Neural cell (in vitro differentiated cells): ENCODE data around the gene PCNX1. TPM values are rescaled to one million over a fixed set of nuclear protein-coding genes. Genes with fewer than 3 reads are reported as not detected.

Experiments
- H2AFZ ChIP-seq: fragments of 200-600, 300-800 bp; sonication (generic), shearing (Covaris generic); 2 replicates; pipeline ENCODE4 v1.6.0; 2014; ENCODE audit warnings: low read depth, mild to moderate bottlenecking, antibody characterized with exemption, low read length, moderate library complexity
- H3F3A ChIP-seq: fragments of 200-600 bp; shearing (Covaris generic); 2 replicates; pipeline ENCODE4 v1.6.1; 2016; ENCODE audit warnings: mild to moderate bottlenecking, moderate library complexity, mixed read lengths, antibody characterized with exemption, low read length; ENCODE audit not compliant: insufficient read depth, poor library complexity, severe bottlenecking
- H3K27ac ChIP-seq: fragments of 200-600, 300-800 bp; sonication (generic), shearing (Covaris generic); 2 replicates; pipeline ENCODE4 v1.5.1; 2014; ENCODE audit warnings: mild to moderate bottlenecking, low read length, moderate library complexity
- H3K27me3 ChIP-seq: fragments of 300-800, 200-600 bp; sonication (generic), shearing (Covaris generic); 2 replicates; pipeline ENCODE4 v1.6.0; 2014; ENCODE audit warnings: mild to moderate bottlenecking, low read depth, low read length, moderate library complexity; ENCODE audit not compliant: insufficient read depth
- H3K36me3 ChIP-seq: fragments of 300-800, 200-600 bp; sonication (generic), shearing (Covaris generic); 2 replicates; pipeline ENCODE4 v1.5.1; 2014; ENCODE audit warnings: mild to moderate bottlenecking, antibody characterized with exemption, low read length, moderate library complexity; ENCODE audit not compliant: insufficient read depth
- H3K4me2 ChIP-seq: fragments of 300-800, 200-600 bp; sonication (generic), shearing (Covaris generic); 2 replicates; pipeline ENCODE4 v1.6.0; 2014; ENCODE audit warnings: mild to moderate bottlenecking, low read length
- H3K4me3 ChIP-seq: fragments of 300-800, 200-600 bp; sonication (generic), shearing (Covaris generic); 2 replicates; pipeline ENCODE4 v1.5.1; 2014; ENCODE audit warnings: mild to moderate bottlenecking, low read length, moderate library complexity
- H3K79me2 ChIP-seq: fragments of 200-600 bp; shearing (Covaris generic); replicated peaks from 2 replicates; pipeline ENCODE4 v1.6.0; 2014; ENCODE audit warnings: mild to moderate bottlenecking, low read length, moderate library complexity; ENCODE audit not compliant: insufficient read depth
- H3K9ac ChIP-seq: fragments of 300-800, 200-600 bp; sonication (generic), shearing (Covaris generic); 2 replicates; pipeline ENCODE4 v1.6.1; 2016; ENCODE audit warnings: mild to moderate bottlenecking, low read length, mixed read lengths
- H3K9me2 ChIP-seq: fragments of 200-600 bp; shearing (Covaris generic); 2 replicates; pipeline ENCODE4 v1.6.1; 2016; ENCODE audit warnings: mild to moderate bottlenecking, low read length, mixed read lengths; ENCODE audit not compliant: insufficient read depth
- H3K9me3 ChIP-seq: fragments of 200-600, 300-800 bp; sonication (generic), shearing (Covaris generic); 2 replicates; pipeline ENCODE4 v1.6.1; 2016; ENCODE audit warnings: mild to moderate bottlenecking, mixed run types, low read length, moderate library complexity, mixed read lengths
- H4K20me1 ChIP-seq: fragments of 200-600 bp; shearing (Covaris generic); 2 replicates; pipeline ENCODE4 v1.6.1; 2016; ENCODE audit warnings: mild to moderate bottlenecking, mixed run types; ENCODE audit not compliant: insufficient read depth
- EP300 ChIP-seq: fragments of 450-650 bp; conservative IDR thresholded peaks from 2 replicates; pipeline ENCODE4 v1.6.1; 2014; ENCODE audit warnings: antibody characterized with exemption, mild to moderate bottlenecking, moderate library complexity; ENCODE audit not compliant: poor library complexity, severe bottlenecking
- EZH2 ChIP-seq: fragments of 200-600, 300-800 bp; shearing (Covaris generic), sonication (generic); IDR thresholded peaks from 2 replicates; pipeline ENCODE4 v1.6.1; 2014; ENCODE audit warnings: antibody characterized with exemption, low read length, borderline replicate concordance, mild to moderate bottlenecking; ENCODE audit not compliant: insufficient read depth, poor library complexity, severe bottlenecking
- MXI1 ChIP-seq: fragments of 450-650 bp; conservative IDR thresholded peaks from 2 replicates; pipeline ENCODE4 v1.6.1; 2014; ENCODE audit warnings: antibody characterized with exemption, mild to moderate bottlenecking; ENCODE audit not compliant: poor library complexity, severe bottlenecking
- POLR2AphosphoS5 ChIP-seq: IDR thresholded peaks from 2 replicates; pipeline ENCODE4 v1.6.1; 2012
- RAD21 ChIP-seq: fragments of 450-650 bp; conservative IDR thresholded peaks from 2 replicates; pipeline ENCODE4 v1.6.1; 2014; ENCODE audit warnings: antibody characterized with exemption, mild to moderate bottlenecking, moderate library complexity
- SMC3 ChIP-seq: fragments of 450-650 bp; conservative IDR thresholded peaks from 2 replicates; pipeline ENCODE4 v1.6.1; 2014; ENCODE audit warnings: antibody characterized with exemption, mild to moderate bottlenecking, moderate library complexity; ENCODE audit not compliant: poor library complexity
- TAF1 ChIP-seq: IDR thresholded peaks from 2 replicates; pipeline ENCODE4 v1.6.1; 2012; ENCODE audit warnings: low read depth
- polyA plus RNA-seq: library from polyadenylated mRNA; depleted of rRNA; stranded (reverse); fragments of >200 nt; gene quantifications from 2 replicates; pipeline ENCODE4 v1.2.3, GENCODE V29; 2014
- TF ChIP-seq, protein P1 (sequence below): fragments of 450-650 bp; IDR thresholded peaks from 2 replicates; pipeline ENCODE4 v1.5.1; 2014; ENCODE audit warnings: antibody characterized with exemption, mild to moderate bottlenecking, moderate library complexity; ENCODE audit not compliant: poor library complexity, severe bottlenecking
- TF ChIP-seq, protein P2 (sequence below): IDR thresholded peaks from 2 replicates; pipeline ENCODE4 v1.6.1; 2012; ENCODE audit warnings: borderline replicate concordance

PCNX1 gene
- polyA plus RNA-seq, 1 donor from 2014 or later, result 23.7 TPM

DNA sequence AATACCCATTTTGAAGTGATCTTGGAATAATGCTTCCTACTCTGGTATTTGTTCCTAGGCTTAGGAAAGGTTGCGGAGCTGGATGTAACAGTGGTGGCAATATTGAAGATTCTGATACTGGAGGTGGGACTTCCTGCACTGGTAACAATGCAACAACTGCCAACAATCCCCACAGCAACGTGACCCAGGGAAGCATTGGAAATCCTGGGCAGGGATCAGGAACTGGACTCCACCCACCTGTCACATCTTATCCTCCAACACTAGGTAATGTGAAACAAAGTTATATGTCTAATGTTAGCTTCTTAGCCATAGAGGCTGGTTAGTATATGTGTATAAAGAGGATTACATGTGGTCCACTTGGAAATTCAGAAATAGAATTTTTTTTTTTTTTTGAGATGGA is 197.9 kb downstream of the PCNX1 start:
- Histone ChIP-seq H2AFZ (no peak overlapping the region), H3K36me3 (peaks cover 5% of the 10 kb centered on the region), H3K9ac (no peak overlapping the region), H3K9me3 (no peaks in the 10 kb centered on the region), H3K27me3 (no peaks in the 10 kb centered on the region), H3K79me2 (no peaks in the 10 kb centered on the region), H3K4me3 (no peak overlapping the region), H3K27ac (no peak overlapping the region), H3K4me2 (no peak overlapping the region), H4K20me1 (no peaks in the 10 kb centered on the region), H3F3A (no peaks in the 10 kb centered on the region), H3K9me2 (no peaks in the 10 kb centered on the region)
- TF ChIP-seq MXI1 (no peak), EP300 (no peak), SMC3 (no peak), RAD21 (no peak), EZH2 (no peak), POLR2AphosphoS5 (no peak), TAF1 (no peak)
- TF ChIP-seq, protein P1, sequence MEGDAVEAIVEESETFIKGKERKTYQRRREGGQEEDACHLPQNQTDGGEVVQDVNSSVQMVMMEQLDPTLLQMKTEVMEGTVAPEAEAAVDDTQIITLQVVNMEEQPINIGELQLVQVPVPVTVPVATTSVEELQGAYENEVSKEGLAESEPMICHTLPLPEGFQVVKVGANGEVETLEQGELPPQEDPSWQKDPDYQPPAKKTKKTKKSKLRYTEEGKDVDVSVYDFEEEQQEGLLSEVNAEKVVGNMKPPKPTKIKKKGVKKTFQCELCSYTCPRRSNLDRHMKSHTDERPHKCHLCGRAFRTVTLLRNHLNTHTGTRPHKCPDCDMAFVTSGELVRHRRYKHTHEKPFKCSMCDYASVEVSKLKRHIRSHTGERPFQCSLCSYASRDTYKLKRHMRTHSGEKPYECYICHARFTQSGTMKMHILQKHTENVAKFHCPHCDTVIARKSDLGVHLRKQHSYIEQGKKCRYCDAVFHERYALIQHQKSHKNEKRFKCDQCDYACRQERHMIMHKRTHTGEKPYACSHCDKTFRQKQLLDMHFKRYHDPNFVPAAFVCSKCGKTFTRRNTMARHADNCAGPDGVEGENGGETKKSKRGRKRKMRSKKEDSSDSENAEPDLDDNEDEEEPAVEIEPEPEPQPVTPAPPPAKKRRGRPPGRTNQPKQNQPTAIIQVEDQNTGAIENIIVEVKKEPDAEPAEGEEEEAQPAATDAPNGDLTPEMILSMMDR, result no peak
- TF ChIP-seq, protein P2, sequence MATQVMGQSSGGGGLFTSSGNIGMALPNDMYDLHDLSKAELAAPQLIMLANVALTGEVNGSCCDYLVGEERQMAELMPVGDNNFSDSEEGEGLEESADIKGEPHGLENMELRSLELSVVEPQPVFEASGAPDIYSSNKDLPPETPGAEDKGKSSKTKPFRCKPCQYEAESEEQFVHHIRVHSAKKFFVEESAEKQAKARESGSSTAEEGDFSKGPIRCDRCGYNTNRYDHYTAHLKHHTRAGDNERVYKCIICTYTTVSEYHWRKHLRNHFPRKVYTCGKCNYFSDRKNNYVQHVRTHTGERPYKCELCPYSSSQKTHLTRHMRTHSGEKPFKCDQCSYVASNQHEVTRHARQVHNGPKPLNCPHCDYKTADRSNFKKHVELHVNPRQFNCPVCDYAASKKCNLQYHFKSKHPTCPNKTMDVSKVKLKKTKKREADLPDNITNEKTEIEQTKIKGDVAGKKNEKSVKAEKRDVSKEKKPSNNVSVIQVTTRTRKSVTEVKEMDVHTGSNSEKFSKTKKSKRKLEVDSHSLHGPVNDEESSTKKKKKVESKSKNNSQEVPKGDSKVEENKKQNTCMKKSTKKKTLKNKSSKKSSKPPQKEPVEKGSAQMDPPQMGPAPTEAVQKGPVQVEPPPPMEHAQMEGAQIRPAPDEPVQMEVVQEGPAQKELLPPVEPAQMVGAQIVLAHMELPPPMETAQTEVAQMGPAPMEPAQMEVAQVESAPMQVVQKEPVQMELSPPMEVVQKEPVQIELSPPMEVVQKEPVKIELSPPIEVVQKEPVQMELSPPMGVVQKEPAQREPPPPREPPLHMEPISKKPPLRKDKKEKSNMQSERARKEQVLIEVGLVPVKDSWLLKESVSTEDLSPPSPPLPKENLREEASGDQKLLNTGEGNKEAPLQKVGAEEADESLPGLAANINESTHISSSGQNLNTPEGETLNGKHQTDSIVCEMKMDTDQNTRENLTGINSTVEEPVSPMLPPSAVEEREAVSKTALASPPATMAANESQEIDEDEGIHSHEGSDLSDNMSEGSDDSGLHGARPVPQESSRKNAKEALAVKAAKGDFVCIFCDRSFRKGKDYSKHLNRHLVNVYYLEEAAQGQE, result no peak

DNA sequence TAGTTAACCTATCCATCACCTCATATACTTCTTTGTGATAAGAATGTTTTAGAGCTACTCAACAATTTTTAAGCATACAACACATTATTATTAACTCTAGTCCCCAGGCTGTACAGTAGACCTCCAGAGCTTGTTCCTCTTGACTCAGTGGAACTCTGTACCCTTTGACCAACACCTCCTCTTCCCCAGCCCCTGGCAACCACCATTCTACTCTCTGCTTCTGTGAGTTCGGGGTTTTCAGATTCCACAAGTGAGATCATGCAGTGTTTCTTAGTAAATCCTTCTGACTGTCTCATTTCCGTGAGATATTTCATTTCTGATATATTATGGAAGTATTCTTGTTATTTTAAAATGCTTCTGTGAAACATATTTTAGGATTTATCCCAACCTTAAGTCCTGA is 200.7 kb downstream of the PCNX1 start:
- H3K4me3 ChIP-seq, result no peak overlapping the region
- H3K27ac ChIP-seq, result no peak overlapping the region
- H3K9ac ChIP-seq, result no peak overlapping the region
- H3K4me2 ChIP-seq, result no peak overlapping the region
- H4K20me1 ChIP-seq, result no peaks in the 10 kb centered on the region
- H3K36me3 ChIP-seq, result peaks cover 5% of the 10 kb centered on the region
- no peaks in the 10 kb centered on the region for H3K79me2 ChIP-seq
- no peaks in the 10 kb centered on the region for H3K9me3 ChIP-seq
- no peak overlapping the region for H2AFZ ChIP-seq
- no peaks in the 10 kb centered on the region for H3F3A ChIP-seq
- TF ChIP-seq RAD21 (no peak), TAF1 (no peak), SMC3 (no peak), EP300 (no peak), POLR2AphosphoS5 (no peak), MXI1 (no peak), EZH2 (no peak)
- TF ChIP-seq, protein P2, result no peak
- TF ChIP-seq, protein P1, result no peak
- H3K9me2 ChIP-seq, result no peaks in the 10 kb centered on the region
- no peaks in the 10 kb centered on the region for H3K27me3 ChIP-seq
